DMS153 treated with DMSO at 0.1 percent for 48 hours (cell line): ENCODE measurements around the gene EMILIN3.

Experiments used
- DNase-seq: peaks from one replicate; lab custom pipeline; 2025; ENCODE audit not compliant: unreplicated experiment; lab: John Stamatoyannopoulos, UW

EMILIN3 gene

GRCh38 chr20:41347523-41348429 is 18.8 kb downstream of the EMILIN3 start:
- no peak for DNase-seq

DNA sequence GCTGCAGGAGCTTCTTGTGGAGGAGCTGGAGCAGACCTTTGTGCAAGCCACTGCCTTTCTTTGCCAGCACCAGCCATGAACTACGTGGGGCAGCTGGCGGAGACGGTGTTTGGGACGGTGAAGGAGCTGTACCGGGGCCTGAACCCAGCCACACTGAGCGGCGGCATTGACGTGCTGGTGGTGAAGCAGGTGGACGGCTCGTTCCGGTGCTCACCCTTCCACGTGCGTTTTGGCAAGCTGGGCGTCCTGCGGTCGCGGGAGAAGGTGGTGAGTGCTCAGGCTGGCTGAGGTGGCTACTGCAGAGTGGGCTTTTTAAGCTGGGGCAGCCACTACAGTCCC is 20.9 kb downstream of the EMILIN3 start:
- no peak for DNase-seq

DNA sequence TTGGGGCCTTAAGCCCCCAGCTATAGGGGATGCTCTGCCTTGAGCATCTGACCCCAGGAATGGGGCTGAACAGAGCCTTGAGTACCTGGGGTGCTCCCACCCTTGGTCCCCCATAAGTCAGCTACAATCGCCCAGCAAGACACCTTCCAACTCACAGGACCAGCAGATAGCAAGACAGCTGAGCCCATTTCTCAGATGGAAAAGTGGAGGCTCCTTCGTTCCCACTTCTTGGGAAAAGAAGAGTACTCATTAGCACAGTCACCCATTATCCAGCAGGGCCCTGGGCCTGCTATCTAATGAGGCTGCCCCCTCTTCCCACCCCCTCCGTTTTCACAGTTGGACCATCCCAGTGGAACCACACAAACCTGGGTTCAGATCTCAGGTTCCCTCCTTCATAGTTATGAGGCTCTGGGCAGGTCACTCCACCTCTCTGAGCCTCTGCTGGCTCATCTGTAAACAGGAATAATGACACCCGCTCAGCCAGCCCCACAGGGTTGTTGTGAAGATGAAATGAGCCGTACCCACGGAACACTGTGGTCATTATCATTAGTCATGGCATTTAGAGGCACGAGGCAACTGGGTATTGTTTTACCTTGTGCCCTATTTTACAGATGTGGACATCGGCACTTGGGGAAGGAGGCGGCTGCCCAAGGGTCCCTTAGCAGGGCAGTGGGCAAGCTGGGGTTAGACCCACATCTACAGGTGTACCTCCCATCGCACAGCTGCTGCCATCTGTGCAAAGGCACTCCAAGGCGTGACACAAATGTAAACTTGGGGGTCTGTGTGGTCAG is 21.5 kb downstream of the EMILIN3 start:
- DNase-seq, result no peak

DNA sequence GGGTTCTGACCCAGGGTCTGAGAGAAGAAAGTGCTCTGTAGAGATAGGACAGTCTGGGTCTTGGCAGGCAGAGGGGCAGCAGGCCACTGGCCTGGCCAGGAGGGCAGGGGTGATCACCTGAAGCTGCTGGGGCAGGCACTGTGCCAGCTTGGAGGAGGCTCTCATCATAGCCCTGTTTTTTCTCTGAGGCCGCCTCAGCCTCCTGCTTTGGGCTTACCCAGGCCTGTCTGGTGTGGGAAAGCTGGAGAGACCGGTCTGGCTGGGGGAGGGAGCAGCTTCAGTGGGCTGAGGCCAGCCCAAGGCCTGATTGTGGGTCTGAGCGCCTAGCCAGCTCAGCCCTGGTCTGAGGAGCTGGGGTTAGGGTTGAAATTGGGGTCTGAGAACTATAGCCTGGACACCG is 22.1 kb downstream of the EMILIN3 start:
- no peak for DNase-seq

- no peak for DNase-seq
These were observed 23.8 kb downstream of the EMILIN3 start for GRCh38 chr20:41342474-41343464.

DNA sequence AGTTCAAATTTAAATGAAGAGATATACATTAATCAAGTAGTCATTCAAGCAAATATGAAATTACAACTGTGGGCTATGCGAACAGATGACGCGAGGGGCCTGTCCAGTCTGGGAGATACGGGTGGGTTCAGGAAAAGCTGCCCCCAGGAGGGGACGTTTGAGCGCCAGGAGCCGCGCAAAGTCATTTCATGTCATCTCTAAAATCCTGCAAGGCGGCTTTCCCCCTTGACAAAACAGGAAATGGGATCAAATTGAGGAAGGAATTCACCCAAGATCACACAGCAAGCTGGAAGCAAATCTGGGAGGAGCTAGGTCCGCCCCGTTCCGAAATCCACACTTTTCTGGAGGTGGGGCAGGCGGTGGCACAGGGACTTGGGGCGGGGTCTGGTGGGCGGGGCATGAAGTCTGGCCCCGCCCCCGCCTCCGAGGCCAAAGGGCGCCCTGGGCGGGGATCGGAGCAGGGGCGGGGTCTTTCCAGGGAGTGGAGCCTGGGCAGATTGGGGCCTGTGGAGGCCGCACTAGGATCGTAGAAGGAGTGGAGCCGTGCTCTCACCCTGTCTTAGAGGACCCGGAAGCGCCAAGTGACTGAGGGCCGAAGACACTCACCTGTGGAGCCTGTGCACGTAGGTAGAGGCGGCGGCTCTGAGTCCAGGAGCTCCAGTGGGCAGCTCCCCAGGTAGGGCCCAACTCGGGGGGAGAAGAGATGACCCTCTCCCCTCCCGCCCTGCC is 26.1 kb downstream of the EMILIN3 start, which contains the start of gene LPIN3:
Gene LPIN3, plus strand, starts transcription at position 495 of the 729 bp plus-strand sequence. CDS start 4,983 bp downstream, outside the sequence.
- DNase-seq, result peak; percentile 81

GRCh38 chr20:41339957-41340326 is 26.7 kb downstream of the EMILIN3 start:
- peak; percentile 90 for DNase-seq

- DNase-seq, result no peak
These were observed 29.7 kb downstream of the EMILIN3 start for GRCh38 chr20:41336711-41337492.

DNA sequence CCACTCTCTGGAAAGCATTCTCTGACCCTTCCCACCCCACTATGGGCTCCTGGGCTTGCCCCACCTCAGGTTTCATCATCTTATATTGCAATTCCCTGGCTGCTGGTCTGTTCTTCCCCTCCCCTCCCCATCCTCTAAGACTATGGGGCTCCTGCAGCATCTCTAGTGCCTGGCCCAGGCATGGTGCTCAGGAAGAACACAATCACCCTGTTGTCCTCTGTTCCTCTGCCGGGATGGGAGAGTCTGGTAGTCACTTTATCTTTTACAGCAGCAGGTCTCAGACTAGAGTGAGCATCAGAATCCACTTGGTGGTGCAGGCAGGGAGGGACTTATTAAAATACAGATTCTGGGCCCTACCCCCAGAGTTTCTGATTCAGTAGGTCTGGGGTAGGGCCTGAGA is 31.0 kb downstream of the EMILIN3 start:
- DNase-seq, result no peak

DNA sequence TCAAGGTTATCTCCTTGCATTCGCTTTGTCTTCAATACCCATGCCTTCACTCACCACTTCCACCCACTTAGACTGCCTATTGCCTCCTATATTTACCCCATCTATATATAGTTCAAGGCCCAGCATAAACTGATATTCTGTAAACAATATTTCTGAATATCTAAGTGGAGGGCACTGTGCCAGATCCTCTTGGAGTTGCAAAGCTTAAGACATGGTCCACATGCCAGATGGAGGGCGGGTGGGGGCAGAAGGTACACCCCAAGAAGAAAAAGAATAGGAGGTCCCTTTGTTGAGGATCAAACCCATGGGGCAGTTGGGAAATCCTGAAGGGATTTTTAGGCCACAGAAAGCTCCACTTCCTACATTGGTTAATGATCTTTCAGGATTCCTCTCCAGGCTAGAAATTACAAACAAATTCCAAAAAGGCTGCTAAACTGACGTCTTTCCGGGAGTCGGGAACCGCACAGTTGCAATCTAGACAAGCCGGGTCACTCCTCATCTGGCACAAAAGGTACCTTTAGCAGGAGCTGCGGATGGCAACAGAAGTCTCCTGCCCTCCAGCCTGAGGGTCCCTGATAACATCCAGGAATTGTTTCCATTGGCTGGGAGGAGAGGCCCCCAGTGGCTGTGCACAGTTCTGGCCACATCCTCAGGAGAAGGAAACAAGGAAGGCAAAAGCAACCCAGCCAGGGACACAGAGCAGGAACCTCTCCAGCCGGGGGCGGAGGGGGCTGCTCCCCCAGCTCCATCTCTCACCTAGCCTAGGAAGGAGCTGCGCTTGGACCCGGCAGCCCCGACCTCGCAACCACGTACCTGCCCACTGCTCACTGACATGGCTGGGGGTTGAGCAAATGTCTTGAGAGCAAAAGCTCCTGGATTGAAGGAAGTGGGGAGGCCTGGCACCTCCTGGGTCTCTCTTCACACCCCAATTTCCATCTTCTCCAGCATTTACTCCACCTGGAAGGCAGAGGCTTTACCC is 31.9 kb downstream of the EMILIN3 start:
- DNase-seq, result no peak

GRCh38 chr20:41334036-41334435 is 32.6 kb downstream of the EMILIN3 start:
- DNase-seq, result no peak

- no peak for DNase-seq
These were observed 34.9 kb downstream of the EMILIN3 start for GRCh38 chr20:41331731-41332130.

GRCh38 chr20:41330941-41331340 is 35.7 kb downstream of the EMILIN3 start:
- DNase-seq, result no peak

DNA sequence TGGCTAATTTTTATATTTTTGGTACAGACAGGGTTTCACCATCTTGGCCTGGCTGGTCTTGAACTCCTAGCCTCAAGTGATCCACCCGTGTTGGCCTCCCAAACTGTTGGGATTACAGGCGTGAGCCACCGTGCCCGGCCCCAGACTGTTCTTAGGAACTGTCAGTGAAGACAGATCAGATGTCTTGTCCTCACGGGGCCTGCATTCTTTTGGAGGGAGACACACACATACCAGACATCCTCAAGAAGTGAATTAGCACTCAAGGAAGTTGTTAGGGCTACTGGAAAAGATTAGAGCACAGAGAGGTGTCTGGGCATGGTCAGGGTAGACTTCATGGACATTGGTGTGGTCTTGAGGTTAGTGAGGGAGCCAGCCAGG is 36.3 kb downstream of the EMILIN3 start:
- DNase-seq, result no peak

DNA sequence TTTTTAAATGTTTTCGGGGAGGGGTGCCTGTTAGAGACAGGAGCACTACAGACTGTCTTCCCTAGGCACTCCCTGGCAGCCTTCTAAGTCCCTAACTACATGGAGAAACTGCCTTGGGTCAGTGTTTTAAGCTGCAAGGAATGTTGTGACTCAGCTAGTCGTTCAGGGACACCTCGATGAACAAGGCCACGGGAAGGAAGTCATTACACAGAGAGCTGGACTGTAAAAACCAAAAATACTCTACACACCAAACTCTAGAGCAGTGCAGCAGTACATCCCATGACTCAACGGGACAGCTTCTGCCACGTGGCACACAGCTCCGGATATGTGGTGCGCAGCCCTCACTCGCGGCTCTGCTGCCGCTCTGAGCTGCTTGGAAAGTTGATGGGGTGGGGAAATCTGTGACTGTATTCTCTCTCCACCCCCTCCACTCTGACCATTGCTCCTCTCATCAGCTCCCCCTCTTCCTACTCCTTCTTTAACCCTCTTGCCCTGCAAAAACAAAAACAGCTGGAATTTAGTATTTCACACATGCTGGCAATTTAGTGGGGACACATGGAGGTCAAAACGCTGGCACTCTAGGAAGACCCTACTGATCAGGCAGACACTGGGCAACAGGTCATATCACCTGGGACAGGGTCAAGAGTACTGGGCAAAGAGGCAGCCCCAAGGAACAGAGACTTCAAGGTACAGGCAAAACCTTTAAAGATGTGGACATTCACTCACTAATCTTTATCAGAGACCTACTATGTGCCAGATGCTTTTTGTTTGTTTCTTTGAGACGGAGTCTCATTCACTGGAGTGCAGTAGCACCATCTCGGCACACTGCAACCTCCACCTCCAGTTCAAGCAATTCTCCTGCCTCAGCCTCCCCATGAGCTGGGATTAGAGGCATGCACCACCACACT is 36.9 kb downstream of the EMILIN3 start:
- DNase-seq, result no peak

GRCh38 chr20:41327178-41327577 is 39.4 kb downstream of the EMILIN3 start:
- no peak for DNase-seq

DNA sequence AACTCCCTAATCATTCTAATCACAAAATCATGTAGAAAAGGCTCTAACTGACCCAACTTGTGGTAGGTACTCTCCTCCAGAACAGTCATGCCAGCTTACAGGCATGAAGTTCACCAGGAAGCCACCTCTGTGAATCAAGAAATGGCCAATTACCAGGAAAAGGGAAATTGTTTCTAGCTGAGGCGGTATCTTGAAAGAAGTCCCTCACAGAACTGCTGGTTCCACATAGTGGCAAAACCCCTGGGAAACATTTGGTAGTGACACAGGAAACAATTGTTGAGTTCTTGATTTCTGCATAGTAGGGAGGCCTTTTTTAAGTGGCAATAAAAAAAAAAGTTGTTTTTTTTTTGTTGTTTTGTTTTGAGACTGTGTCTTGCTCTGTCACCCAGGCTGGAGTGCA is 45.6 kb downstream of the EMILIN3 start:
- DNase-seq, result no peak
